ENCODE results near the gene RHBG. TPM values are rescaled to one million over a fixed set of nuclear protein-coding genes. Genes with fewer than 3 reads are reported as not detected.
A peak's percentile ranks its signal among the peaks of the same experiment; 100 is the strongest.

RHBG gene
- total RNA-seq, 1 donor from 2014 or later: not detected

DNA sequence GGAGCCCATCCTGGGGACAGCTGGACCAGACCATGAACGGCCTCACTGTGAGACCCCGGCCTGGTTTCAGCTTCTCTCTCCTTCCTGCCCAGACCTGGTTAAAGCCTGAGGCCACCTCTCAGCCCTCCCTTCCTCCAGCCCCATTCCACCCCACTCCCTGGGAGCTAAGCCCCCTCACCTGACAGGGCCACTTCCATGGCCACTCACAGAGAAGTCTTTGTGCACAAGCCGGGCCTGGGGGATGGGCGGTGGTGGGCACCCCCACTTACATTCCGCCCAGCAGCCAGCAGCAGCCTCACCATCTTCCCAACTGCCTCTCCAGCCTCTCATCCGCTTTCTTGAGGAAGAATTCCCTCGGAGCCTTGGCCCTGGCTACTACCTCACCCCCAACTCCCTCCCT lies 40.4 kb downstream of the RHBG start:
- DNase-seq: no peak

DNA sequence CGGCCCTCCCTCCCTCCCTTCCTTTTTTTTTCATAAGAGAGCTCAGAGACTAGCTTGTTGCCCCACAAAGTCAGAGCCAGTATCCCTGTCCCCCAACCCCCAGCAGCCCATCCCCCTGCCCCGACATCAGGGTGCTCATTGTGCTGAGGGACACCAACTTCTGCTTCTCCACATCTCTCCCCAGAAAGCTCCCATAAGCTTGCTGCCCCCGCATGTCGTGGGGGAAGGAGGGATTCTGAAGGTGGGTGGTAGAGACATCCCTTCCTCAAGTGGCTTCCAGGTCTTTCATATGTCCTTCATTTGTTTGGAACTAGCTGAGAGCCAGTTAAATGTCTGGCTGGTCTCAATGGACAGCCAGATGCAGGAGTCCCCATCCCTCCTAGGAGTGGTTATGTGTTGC lies 41.2 kb downstream of the RHBG start:
- no peak for DNase-seq

DNA sequence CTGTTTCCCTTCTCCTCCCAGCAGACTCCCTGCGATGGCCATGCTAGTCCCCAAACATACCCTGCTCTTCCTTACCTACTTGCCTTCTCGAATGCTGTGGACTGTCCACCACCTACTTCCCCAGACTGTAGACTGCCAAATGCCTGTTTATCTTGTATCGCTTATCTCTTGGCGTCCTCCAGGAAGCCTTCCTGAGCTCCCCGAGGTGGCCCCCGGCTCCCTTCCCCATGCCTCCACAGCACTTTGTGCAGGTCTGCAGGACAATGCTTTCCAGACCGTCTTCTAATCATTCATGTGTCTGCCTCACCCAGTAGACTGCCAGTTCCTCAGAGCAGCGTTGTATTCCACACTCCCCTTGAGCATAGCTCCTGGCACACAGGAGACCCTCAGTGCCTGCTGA lies 41.7 kb downstream of the RHBG start:
- DNase-seq: no peak

DNA sequence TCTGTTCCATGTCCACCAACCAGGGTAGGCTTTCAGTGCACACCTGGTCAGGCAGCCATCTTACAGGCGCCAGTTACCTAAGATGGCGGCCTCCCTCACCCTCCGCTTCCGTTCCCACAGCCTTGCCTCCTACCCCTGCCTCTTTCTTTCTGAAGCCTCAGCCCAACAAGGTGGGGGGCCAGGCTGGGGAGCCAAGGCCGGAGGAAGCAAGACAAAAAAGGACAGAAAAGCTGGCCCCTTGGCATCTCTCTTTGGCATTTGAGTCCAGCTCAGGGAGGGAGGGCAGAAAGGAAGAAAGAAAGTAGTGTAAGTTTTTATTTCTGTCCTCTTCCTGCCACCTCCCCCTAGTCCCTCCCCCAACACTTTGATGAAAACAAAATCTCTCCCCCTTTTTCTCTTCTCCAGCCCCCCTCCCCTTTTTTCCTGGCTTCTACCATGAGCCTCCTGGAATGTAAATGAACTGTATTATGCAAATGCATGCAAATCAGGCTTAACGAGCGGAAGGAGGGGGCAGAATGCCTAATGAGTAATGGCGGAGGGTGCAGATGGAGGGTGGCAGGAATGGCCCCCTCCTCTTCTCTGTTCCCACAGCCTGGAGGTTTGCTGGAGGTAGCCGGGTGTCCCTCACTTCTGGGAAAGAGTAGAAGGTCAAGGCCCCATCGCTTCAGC lies 43.8 kb downstream of the RHBG start:
- DNase-seq: no peak

DNA sequence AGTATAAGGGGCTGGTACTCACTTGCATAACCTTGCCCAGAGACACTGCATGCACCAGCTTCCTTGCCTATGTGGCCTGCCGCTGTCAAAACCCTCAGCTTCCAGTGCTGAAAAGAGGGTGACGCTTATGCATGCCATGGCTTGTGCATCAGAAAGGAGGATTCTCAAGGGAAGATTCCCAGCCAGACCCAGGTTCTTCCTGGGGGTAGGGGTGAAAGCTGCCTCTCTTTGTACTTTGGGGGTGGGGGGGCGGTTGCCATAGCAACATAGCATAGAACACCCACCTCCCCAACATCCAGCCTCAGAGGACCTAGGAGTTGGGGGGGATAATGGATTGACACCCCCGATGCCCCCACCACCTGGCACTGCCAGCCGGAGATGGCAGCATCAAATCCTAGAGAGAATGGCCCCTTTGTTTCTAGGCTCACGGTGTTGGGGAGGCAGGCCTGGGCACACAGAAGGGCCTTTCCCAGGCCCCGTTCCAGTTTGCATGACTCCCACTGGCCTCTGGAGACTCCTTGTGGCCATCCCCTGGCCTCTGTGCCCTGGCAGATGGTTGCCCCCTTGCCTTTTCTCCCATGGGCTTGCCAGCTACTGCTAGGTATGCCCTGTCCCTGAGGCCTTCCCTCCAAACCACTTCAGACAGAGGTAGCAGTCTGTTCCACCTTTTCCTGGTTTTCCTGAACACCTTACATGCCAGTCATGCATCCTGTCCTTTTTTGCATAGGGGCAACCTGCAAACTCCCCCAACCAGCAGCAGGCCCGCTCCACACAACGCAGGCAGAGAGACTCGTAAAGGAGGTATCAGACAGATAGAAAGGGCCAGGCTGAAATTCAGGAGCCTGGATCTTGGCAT lies 44.6 kb downstream of the RHBG start:
- no peak for DNase-seq

DNA sequence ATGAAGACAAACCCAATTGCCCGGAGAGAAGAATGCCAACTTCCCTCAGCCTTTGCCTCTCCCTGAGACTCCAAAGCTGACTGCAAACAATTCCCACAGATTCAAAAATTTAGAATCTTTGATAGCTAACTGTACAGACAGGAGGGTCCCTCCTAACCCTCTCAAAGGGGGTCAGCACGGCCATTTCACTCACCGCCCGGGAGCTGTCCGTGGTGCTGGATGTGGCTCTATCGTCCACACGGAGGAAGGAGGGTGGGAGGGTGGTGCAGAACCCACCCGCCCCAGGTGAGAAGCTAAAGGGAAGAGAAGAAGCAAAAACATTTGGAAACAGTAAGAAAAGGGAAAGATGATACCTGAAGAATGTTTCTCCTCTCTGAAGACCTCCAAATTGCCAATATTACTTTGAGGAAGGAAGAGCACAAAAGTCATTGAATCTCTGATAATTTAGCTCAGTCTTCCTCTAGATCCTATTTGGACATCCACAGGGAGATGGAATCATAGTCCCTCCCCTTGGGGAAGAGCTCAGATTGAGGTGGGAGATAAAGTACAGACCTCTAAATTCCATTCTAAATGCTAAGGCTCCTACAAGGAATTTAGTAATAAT lies 45.6 kb downstream of the RHBG start:
- DNase-seq: peak; percentile 12

DNA sequence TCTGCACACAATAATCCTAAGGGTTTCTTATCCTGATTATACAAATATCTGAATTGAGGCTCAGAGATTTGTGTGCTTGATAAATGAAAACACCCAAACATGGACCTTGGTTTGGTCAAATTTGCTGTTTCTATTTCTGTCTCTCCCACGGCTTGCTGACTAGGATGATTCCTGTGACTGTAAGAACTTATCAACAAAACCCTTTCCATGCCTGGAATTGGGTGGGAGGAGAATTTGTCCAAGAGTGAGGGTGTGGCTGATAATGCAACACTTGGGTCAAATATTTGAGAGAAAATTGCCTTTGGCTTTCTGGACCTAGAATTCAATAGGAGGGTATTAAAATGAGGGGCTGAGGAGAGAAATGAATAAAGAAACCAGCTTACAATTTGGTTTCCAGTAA lies 48.0 kb downstream of the RHBG start:
- no peak for DNase-seq

DNA sequence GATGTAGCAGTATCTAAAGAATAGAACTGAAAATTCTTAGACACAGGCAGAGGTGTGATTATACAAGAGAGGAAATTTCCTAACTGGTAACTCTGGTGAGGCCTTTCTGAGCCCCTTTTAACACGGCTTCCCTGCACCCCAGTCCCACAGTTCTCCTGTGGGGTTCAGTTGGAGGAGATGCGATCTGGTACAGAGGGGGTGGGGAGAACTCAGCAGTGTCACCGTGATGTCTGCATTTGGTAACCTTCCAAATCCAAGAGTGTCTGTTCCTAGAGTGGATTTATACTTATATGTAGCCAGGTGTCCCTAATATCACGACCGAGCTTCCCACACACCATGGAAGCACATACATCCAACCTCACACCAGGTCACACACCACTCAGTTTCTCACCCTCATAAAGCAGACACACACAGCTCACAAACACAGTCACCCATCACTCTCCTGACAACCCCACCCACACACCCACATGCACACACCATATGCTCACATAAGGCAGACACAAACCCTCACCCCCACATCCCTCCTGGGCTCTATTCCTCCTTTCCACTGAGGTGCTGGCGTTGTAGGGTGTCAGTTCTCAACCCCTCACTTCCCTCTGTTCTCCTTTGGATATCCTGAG lies 48.5 kb downstream of the RHBG start:
- DNase-seq: no peak

DNA sequence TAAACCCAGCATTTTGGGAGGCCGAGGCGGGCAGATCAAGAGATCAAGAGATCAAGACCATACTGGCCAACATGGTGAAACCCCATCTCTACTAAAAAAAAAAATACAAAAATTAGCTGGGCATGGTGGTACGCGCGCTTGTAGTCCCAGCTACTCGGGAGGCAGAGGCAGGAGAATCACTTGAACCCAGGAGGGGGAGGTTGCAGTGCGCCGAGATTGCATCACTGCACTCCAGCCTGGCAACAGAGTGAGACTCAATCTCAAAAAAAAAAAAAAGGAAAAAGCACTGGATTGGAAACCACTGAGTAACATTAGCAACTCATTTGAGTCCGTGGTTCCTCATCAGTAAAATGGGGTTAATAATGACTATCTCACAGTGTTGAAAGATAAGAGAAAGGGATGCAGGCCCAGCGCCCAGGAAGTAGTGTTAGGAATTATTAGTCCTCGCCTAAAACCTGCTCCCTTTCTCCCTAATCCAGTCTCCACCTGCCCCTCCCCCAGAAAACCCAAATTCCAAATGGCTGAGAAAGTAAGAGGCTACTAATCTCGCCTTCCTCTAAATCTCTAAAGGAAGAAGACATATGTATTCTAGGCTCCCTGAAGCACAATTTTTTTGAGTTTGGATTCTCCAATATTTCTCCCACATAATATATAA lies 49.5 kb downstream of the RHBG start:
- no peak for DNase-seq

DNA sequence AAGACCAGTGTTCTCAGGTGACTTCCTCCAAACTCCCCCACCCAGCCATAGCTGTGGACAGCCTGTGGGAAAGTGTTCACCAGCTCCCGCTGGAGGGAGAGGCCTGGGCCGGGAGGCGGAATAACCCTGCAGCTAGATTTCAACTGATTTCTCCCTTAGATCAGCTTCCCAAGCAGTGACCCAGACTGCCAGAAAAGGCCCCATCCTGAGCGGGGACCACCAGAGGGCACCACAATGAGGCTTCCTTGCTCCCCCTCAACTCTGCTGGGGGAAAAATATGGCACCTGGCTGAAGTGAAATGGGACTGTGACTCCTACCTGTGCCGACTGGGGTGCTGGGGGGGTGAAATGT lies 50.8 kb downstream of the RHBG start:
- no peak for DNase-seq

DNA sequence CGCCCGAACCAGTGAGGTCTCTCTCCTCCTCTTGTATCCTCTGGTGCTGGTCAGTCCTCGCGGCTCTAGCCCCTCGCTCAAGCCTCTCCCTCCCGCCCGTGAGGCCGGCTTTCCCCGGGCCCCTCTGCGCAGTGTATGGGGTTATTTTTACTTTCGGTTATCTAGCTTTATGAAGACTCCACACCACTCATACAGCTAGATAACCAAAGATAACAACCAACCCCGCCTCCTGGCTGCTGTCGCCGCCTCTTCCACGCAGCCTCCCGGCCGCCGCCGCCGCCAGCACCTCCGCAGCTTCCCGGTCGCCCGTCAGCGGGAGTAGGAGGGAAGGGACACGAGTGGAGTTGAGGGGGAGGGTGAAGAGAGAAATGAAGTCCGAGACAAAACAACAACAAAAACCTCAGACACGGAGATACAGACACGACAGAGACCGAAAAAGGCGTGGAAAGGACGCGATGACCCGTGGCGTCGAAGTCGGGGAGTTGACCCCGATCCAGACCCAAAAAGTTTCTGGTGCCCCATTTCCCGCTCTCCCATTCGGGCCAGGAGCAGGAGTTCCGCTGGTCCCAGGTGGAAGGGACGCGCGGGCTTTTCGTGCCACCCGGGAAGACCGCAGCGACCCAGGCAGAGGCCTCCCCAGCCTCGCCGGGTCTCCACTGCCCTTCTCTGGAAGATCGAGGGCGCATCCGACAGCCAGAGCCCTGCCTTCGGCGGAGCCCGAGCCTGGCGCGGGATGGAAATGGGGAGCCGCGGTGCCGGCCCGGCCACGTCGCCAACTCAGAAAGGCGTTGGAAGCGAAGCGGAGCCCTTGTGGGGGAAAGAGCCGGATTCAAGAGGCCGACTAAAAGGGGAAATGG lies 51.4 kb downstream of the RHBG start:
- DNase-seq: no peak

DNA sequence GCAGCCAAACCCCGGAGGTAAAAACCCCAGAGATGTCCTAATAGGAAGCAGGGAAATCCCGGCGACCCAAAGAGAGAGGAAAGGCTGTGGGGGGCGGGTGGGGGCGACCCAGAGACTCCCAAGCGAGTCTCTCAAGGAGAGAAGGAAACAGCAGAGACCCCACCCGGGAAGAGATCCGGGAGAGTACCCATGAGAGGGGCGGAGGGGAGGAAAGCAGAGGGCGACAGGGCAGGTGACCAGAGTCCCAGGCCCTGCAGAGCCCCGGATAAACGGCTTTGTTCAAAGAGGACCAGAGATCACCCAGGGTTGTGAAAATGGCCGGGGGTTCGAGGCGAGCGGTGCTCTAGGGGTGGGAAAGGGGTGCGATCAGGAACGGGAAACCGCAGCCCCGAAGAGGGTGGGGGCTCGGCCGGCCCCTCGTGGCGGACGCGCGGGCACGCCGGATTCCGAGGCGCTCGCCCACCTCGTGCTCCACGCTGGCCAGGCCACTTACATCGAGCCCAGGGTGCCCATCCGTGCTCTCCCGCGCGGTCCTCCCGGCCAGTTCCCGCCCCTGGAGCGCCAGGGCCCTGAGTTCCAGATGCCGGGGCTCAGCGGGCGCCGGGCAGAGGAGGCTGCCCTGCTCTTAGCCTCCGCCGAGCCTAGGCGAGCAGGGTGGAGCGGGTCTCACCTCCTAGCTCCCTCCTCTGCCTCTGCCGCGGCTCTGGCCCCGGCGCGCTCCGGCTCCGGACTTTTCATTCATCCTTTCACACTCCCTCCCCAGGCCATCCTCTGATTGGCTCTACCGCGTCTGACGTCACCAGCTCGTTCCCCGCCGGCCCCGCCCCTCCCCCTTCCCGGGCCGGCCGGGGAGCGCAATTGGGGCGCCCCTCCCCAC lies 52.3 kb downstream of the RHBG start:
- DNase-seq: peak; percentile 64

DNA sequence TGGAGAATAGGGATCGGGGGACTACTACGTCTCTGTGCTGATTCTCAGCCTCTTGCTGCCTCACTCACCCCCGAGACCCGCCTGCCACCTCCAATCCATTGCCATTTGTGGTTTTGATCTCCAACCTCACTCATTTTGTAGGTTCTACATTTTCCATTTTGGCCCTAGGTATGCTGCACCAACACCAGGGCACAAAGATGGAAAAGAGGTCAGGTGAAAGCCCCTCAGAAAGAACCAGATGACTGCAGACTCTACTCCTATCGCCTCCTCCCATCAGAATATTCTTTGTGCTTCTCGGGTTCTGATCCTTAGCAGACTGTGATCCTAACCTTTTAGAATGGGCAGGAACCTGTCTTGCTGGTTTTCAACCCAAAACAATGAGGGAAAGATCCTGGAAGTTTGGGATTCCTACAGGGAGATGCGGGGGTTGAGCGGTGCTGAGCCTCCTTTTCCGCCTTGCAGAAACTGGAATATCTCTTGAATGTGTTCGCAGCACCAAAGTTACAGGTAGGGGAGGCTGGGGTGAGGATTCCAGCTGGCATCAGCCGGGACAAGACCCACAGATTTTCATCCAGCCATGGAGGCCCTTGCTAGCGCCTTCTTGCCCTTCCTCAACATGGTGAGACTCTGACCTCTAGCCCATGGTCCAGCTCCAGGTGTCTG lies 53.1 kb downstream of the RHBG start:
- no peak for DNase-seq

DNA sequence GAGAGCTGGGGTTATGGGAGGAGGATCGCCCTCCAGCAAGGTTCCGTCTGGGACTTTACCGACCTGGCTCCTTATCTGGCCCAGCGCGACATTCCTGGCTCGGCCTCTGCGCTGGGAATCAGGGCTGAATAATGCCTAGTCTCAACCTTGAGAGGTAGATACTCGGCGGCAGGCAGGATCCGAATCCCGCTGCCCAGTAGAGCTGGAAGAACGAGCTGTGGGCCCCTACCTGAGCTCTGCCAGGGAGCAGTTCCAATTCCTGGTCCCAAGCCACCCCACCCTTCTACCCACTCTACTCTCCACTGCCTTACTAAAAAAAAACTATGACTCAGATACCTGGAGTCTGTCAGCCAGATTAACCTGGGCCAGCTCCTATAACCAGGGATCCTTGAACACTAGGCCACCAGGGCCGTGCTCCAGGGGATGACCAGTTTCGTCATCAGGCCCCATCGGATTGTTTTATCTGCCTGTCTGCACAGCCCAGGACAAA lies 53.6 kb downstream of the RHBG start:
- no peak for DNase-seq

DNA sequence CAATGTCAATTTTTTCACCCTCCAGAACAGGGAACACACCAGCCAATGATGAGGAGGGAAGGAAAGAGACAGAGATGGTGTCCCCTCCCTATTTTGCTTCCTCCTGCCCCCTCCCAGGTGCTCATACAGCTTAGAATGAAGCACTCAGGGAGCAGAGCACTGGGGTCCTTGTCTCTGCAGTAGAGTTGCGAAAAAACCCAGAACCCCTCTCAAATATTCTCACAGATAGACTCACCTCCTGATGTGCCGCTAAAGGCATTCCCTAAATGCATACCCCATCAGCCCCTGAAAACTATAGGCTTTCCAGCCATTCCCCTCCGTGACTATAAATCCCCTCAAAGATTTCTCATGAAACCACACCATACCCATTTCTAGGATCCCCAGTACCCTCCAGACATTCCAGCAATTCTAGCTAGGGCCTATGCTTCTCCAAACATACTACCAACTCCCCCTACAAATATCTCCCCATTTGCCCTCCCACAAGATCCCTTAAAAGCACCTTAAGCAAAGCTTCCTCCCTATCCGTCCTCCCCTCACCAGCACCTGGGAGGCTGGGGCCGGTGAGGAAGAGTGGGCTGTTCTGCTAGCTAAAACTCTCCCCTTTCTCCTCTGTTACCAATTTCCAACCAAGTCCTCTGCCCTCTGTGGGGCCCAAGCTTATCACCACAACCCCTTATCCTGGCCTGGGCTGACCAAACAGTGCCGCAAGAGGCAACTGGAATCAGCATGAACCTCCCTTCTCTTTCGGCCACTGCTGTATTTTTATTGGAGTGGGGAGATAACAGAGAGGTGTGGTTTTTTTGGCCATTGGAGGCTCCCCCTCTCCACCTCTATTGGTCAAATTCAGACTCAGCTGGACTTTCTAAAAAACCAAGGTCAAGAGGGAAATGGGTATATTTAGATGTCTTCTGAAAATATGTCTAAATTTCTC lies 54.7 kb downstream of the RHBG start:
- no peak for DNase-seq

DNA sequence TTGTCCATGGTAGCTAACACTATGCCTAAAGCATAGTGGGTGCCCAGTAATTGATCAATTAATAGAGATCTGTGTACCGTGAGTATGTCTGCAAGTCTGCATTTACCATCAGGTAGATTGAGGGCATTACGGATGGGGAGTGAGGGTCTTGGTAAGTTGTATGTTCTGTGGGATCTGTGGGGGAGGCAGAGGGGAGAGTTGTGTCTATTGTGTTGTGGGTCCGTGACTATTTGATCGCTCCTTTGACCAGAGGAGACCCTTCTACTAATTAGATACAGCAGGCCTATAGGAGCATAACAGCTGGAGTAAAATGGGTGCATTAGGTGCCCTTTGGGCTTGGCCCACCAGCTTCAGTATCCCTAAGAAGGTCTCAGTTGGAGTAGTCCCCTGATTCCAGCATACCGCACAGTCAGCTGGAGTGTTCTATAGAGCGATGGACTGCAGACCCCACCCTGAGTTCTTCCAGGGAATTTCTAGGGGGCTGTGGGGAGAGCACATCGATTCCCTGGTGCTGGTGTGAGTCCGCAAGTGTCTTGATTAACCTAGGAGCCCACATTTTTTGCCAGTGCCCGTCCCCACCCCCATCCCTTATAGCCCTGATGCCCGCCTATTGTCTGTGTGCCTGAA lies 55.9 kb downstream of the RHBG start:
- no peak for DNase-seq

DNA sequence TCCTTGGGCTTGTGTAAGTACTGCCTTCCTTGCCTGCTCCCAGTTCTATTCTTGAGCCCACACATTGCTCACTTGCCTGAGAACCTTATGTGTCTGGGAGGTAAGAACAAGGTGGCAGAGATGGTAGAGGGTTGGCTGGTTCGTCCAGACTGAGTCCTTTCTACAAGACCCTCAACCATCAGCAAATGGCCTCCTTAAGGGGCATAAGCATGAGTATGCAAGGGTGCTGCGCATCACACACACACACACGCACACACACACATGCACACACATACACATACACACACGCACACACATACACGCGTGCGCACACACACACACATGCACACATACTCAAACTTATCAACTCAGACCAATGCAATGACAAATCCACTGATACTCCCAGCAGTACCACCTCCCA lies 56.9 kb downstream of the RHBG start:
- no peak for DNase-seq

DNA sequence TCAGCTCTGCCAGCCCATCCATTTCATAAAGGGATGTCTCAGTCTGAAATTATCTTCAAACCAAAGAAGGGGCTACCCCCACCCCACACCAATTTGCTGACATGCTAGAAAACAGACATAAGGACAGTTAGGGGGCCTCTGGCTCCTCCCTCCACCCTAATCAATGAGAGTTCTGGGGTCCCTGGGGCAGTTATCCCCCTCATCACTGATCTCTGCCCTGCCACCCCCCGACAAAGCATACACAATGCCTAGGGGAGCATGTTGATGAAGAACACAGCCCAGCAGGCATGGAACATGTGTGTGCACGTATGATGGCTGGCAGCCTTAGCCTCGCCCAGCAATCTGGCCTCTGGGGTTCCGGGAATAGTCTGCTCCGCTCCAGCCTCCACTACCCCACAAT lies 58.9 kb downstream of the RHBG start:
- no peak for DNase-seq
